GM19351 (cell line): ENCODE data around the gene IGFBPL1.

Source experiments
- ATAC-seq: cut with Tn5 transposase; IDR thresholded peaks from one replicate; pipeline ENCODE4 v1.9.1; 2021; ENCODE audit warnings: mild to moderate bottlenecking, moderate library complexity; ENCODE audit not compliant: unreplicated experiment

IGFBPL1 gene

GRCh38 chr9:38358390-38359296 lies 65.6 kb downstream of the IGFBPL1 start:
- no peak for ATAC-seq

- ATAC-seq, result no peak
These were observed 66.7 kb downstream of the IGFBPL1 start for GRCh38 chr9:38357350-38358114.

- ATAC-seq, result no peak
These were observed 67.4 kb downstream of the IGFBPL1 start for GRCh38 chr9:38356851-38357250.
